Activated gamma-delta T cell (primary cell): Measurements from ENCODE around the gene CHIT1.

ENCODE experiments used
- DNase-seq: peaks from one replicate; lab custom pipeline; 2025; lab: John Stamatoyannopoulos, UW

The CHIT1 gene

DNA sequence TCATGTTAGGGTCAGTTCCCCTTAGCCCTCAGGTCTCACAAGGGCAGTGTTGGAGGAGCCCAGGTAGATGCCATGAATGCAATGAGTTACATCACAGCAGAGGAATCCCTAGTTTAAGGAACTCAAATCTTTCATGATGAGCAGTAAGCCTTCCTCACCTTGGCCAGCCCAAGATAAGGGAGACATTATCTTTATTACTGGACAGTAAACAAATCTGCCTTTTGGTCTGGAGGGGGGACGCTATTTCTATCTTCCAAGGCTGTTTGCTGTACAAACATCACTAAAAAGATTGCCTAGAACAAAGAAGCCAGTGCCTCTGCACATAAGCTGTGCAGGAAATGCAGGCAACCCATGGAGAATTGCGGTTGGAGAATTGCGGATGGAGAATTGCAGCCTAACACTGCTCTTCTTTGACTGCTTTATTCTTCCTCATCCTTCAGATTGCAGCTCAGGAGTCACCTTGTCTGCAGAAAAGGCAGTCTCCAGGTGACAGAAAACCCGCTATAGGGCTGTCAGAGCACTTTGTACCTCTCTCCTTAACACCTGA, 40.7 kb downstream of the CHIT1 start:
- DNase-seq = no peak

DNA sequence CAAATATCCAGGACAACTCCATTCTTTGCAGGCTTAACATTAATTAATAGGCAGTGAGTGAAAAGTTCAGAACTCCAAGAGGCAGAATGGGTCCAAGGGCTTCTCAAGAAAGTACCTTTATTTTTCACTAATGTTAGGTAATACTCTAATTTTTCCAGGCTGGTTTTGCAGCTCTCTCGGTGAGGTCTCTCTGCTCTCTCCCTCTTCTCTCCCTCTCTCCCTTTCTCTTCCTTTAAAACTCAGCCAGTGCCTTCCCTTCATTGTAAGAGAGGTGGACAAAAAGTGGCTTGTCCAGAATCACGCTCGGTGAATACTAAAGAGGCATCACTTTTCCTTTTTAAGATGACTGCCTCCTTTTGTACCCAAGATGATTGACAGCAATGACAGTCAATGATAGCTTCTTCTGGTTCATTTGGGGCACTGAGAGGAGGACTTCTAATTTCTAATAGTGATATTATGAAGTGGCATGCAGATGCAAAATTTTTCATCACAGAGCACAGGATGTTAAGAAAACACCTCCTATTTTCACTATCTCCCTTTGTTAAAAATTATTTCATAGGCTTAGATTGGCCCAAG, 41.7 kb downstream of the CHIT1 start:
- no peak for DNase-seq

DNA sequence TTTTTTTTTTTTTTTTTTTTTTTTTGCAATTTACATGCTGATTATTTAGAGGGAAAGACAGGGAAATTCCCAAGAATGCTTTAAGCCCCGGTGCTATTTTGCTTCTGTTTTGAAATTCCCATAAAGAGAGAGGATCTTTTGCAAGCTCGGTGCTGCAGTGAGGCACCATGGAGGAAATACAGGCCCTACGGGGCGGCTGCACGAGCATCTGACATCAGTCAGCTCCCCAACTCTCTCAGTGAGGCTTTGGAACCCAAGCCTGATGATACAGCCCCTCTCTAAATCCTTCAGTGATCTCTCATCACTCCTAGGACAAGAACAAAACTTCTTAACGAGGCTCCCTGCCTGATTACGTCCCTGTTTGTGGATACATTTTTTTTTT, 42.2 kb downstream of the CHIT1 start:
- no peak for DNase-seq

DNA sequence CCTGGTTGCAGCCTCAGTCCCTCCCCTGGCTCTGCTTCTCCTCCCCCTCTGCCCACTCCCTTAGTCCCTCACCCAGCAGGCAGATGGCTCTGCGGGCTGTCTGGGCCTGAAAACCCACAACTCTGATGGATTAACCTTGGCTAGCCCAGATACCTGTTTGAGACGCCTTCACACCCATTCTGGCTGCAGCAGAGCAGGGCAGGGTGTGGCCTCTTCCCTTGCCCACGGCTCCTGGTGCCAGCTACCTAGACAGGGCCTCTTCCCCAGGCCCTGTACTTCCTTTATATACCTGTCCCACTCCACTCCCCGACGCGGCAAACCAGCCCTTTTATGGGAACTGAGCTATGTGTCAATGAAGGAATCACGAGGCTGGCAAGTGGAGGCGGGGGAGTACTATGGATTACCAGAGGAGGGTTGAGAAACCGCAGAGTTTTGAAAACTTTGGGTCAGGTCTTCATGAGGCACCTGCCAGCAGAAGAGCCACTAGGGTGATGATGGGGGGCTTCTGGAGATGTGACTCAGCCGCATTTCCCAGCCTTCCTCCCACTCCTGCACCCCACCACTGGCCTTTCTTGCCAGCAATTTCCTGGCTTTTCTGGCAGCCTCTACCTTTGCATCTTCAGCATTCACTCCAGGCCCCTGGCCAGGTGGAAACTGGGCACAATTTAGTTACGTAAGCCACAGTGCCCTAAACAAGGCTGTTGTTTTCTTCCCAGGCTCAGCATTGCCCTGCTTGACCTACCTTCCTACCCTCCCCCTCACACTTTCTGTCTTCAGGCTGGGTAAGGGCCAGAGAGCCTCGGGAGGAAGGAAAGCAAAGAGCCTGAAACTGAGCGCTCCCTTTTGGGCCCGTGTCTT, 42.8 kb downstream of the CHIT1 start, which contains the start of gene CHI3L1:
CHI3L1 (minus strand) TSS at position 259 of the 858 bp plus-strand sequence; CDS start at position 178, 81 bp downstream.
- DNase-seq = no peak

DNA sequence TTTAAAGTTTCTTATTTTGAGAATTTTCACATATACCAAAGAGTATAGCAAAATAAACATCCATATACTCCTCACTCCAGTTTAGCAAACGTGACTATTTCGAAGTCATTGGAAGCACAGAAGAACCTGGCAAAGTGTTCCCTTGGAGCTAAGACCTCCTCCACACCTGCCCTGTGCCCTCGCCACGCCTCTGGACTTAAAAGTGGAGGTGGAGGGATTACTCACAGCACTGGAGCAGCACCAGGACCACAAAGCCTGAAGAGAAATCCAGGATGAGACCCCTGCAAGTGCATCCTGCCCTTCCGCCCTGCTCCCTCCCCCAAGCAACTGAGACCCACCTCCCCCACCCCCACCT, 43.4 kb downstream of the CHIT1 start:
- DNase-seq = no peak

DNA sequence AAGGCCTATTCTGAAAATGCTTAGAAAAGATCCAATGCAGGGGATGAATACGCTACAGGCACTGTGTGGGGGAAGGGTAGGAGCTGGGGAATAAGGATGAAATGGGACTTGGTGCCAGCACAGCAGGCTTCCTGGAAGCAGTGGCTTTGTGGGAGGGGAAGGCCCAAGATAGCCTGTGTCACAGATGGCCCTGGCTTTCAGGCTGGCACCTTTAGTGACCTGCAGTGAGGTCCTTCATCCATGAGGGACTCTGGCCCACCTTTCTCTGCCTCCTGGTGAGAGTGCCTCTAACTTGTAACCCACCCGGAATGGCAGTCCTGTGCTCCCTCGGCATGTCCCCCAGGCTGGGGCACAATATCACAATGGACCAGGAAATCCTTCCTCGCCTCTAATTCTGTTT, 43.9 kb downstream of the CHIT1 start:
- DNase-seq = no peak

DNA sequence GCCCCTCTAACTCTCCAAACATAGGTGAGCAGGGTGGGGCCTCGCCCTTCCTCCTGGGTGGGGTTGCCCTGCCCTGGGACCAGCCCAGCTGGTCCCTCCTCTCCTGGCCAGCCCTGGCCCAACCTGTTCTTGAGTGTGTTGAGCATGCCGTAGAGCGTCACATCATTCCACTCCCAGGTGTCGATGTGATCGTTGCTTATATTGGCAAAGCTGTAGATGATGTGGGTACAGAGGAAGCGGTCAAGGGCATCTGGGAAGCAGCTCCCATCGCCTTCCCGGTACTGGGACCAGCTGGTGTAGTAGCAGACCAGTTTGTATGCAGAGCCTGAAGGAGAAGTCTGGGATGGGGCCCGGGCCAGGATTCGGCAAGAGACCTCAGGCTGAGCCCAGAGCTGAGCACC, 44.4 kb downstream of the CHIT1 start:
- no peak for DNase-seq

DNA sequence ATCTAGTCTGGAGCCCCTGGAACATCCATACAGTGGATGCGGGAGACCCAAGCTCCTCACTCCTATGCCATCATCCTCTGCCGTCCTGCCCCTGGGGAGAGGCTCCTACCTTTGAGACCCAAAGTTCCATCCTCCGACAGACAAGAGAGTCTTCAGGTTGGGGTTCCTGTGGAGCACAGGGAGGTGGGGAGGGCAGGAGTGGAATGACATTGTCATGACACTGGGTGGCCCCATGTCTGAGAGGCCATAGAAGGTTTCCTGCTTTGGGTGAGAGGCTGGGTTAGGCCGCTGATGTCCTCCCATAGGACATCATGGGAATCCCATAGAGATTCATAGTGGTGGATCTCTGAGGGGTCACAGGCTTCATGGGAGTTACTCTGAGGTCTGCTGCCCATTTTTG, 45.0 kb downstream of the CHIT1 start:
- DNase-seq = no peak

DNA sequence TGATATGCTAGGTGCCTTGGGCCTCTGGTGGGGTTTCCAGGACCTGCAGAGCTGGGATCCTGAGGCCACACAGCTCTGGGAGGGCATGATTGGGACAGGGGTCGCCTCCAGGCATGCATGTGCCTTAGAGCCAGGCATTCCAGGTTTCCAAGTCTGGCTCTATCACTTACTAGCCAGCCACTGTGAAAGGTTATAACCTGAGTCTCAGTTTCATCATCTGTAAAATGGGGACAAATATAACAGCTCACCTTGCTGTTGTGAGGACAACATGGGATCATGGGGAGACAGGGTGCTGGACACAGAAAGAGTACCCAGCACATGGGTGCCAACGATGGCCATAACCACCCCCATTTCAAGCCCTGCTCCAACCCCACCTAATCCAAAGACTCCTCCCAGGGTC, 45.6 kb downstream of the CHIT1 start:
- no peak for DNase-seq

DNA sequence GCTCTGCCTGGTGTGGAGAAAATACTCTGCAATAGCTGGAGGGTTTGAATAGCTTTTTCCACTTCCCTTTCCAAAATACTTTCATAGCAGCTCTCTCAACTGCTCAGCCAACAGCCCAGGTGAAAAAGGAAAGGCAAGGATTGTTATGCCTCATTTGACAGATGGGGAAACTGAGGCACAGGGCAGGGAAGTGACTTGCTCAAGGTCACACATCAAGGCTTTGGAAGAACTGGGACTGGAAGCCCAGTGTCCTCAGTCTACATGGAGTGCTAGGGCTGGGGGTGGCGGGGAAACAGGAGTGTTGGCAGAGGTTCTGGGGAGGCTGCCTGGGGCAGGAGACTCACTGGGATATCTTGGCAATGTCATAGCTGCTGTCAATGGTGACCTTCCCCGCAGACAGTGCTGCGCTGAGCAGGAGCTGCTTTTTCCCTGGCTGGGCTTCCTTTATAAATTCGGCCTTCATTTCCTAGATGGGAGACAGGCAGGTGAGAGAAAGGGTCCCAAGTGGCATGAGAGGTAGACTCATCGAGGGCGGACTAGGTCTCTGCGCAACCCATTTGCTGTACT, 47.0 kb downstream of the CHIT1 start:
- DNase-seq = no peak

DNA sequence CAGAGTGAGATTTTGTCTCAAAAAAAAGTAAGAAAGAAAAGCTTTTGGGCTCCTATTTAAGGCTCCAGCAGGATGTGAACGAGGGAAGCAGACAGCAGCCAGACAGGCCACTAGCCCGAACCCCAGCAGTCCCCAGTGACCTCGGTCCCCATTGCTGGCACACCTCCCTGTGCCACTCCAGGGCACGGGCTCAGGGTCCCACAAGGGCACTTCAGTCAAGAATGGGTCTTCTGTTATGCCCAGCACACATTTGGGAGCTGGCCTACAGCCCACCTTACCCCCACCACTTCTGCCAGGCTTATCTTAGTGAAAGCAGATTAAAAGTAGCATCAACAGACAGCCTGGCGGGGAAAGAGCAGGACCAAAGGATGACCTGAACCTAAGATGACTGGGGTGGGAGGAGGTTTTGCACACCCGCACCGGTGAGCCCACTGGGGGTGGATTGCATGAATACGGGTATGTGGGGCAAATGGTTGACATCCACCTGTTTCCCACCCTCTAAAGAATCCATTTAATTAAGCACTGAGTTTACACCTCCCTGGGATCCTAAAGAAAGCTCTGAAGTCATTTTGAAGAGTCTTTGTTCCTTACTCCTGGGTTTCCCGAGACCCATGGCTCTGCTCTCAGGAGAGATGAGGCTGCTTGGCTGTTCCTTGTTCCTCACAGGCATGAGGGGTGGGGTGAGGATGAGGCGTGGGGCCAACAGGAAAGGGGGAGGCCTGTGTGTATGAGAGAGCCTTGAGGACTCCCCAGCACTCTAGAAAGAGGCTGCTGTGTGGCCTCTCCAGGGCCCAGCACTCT, 47.7 kb downstream of the CHIT1 start:
- no peak for DNase-seq

DNA sequence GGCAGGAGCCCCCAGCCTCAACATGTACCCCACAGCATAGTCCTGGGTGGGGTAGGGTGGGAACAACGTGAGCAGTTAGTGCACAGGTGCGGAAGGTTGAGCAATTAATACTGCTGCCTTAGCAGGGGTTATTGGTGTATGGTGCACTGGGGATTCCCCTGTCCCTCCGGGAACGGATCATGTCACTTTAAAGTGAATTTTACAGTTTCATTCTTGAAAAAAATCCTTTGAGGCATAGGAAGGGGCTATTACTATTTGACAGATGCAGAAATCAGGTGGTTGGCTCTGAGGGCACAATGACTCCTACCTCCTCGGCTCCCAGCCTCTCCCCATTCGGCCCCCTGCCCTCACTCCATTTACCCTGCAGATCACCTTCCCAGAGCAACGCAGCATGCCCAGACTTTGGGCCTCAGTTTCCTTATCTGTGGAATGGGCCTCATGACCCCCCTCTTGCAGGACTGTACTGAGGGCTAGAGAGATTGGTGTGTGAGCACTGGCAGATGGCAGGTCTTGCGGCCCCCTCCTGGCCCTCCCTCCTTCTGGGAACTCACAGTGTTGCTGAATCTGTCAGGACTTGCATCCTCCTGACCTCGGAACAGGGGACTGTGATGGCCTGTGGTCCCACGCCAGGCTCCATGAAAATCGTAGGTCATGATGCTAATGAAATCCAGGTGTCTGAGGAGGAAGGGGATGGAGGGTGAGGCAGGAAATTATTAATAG, 48.7 kb downstream of the CHIT1 start:
- DNase-seq = no peak

DNA sequence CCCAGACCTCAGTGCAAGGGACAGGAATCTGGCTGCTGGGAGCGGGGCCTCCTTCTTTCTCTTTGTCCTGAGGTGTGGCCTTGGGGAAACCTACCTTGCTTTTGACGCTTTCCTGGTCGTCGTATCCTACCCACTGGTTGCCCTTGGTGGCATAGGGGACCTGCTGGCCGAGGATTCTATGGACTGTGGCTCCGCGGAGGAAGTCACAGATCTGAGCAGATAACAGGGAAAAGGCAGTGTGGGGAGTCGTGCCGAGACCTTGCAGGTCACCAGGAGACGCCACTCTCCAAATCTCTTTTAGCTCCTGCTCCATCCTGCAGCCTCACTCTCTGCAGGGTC, 49.8 kb downstream of the CHIT1 start:
- DNase-seq = no peak

DNA sequence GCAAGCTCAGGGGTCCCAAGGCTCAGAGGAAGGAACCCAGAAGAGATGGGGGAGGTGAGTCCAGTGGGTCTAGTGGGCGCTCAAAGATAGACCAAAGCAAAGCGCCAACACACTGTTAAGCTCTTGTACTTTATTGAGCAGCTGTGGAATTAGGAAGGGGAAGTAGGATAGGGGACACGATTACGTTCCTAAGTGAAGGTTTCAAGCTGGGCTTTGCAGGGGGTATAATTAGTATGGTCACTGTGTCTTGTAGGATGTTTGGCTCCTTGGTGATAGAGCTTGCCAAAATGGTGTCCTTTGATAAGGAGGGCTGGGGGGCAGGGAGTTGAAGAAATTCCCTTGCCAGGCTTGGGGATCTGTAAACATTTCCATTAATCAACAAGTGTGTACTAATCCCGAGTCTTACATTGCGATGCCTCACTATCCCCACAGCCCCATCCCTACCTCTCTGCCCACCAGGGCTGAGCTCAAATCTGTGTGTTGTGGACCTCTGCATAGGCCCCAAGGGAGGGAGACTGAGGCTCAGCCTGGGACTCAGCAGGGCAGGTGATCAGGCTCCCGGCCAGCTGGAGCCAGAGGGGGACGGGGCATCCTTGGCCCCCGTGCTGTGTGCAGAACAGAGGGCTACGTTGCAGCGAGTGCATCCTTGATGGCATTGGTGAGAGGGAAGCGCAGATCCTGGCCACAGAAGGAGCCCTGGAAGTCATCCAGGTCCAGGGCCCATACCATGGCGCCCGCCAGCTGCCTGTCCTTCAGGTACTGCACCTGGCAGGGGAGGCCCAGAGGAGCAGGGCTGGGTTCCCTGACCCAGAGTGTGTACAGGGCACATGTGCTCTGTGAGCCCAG, 50.4 kb downstream of the CHIT1 start:
- no peak for DNase-seq

DNA sequence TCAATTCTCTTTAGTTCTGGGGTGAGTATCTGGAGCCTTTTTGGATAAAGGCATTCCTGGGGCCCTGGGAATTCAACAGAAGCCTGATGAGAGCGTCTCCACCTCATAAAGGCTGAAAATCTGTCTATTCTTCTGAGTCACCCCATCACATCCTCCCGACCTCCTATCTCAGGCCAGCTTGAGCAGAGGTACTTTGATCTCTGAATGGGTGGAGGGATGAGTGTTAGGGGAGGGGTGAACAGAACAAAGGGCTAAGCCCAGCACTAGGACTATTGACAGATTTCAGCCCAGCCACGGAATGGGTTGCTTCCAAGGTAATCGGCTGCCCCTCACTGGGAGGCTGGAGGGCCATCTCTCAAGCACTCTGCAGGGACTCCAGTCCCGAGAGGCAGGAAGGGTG, 51.4 kb downstream of the CHIT1 start:
- DNase-seq = no peak

DNA sequence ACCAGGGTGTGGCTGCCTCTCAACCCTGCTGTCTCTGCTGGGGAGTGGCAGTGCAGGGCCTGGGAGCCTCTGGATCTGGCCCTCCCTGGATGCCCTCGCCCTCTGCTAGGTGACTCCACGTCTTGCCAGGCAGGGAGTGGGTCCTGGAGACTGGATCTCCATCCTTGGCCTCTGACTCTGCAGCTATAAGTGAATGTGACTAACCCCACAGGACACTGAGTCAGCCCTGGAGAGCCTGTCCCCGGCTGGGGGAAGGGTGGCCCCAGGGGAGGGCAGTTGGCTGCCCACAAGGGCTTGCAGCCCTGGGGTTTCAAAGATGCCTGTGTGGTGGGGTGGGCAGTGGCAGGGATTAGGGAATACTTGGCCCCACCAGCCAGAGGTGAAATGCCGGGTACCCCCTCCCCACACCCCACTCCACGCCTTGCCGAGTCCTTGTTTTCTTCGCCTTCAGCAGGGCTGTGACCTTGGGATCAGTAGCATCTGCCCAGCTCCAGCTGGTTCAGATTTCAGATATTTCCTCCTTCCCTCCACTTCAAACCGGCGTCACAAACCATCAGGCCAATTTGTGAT, 51.9 kb downstream of the CHIT1 start:
- no peak for DNase-seq

DNA sequence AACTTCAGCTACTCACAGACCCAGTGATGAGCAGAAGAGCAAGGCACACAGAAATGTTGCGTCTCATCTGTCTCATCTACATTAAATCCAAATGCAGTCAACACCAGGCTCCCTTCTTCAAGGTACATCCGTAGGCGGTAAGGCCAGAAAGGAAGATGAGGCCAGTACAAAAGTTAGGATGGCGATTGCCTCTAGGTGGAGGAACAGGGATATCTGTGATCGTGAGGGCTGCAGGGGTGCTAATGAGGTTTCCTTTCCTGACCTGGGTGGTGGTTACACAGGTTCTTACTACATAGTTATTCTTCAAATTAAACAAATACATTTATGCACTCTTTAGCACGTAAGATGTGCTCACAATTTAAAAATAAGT, 52.5 kb downstream of the CHIT1 start:
- no peak for DNase-seq

DNA sequence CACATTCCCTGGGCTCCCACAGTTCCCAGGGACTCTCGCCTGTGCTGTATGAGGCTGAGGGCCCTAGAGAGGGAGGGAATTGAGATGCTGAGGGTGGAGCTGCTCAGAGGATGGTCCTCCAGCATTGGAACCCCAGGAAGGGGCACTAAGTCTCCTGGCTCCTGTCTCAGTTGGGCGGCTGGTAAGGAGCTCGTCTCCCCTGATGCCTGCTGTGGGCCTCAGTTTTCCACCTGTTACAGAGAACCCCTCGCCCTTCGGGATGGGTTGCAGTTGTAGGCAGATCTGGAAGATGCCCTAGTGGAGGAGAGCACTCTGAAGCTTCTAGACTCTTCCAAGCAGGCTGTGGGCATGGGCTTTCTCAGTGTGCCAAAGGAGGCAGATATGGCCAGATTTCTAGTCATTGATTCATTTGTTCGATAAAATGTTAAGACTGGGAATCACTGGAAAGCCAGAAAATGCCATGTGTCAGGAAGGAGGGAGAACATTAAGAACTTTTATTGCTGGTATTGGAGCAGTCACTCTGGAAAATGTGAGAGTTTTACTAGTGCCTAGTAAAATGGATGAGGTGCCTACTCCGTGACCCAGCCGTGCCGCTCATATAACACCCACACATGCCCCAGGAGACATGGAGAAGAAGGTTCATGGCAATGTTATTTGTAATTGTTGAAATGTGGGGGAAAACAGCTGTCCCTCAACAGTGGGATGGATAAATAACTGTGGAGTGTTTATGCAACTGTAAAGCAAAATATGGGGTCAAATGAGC, 53.0 kb downstream of the CHIT1 start:
- no peak for DNase-seq

DNA sequence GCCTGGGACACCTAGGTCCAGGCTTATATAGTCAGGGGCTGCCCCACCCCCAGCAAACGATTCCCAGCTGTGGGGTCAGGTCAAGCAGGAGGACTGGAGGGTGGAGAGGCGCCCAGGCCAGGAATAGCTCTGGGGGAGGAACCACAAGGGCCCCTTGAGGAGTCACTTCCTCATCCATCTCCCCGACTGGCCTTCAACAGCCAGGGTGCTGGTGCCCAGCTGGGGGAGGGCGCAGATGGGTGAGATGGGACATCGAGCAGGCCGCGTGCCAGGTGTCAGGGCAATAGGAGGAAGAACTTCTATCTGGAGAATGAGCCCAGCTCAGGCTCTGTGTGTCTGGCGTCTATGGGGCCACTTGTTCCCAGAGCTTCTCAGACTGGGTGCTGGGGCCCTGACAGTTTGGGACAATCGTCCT, 53.6 kb downstream of the CHIT1 start:
- no peak for DNase-seq
